Activated CD8-positive, alpha-beta memory T cell treated with anti-CD3 and anti-CD28 coated beads, Interleukin-2, amount 50 U/mL, for 1 hour (primary cell): ENCODE measurements around the gene MTCL1.
"Not testable (repeated sequence)": the region's sequence is repeated elsewhere in the genome, so short reads cannot be mapped to it uniquely, and the experiment has no call there.

Source experiments
- DNase-seq: peaks from one replicate; pipeline ENCODE4 v3.0.0-alpha.2; 2020; ENCODE audit errors: extremely low read depth

Gene MTCL1

DNA sequence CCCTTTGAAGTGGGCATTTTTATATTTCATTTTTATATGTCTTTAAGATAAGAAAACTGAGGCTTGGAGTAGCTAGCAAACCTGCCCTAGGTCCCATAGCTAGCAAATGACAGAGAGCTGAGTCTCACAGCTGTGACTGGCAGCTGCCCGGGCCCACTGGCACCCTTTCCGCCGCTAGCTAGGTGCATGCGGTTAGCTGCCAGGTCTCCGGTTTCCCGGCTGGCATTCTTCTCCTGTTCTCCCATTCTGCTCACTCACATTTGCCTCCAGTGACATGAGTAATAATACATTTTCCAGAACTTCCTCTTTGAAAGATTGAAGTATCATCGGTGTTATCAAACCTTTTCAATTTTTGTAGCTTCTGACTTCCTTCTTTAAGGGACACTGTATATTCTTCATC is 38.7 kb downstream of the MTCL1 start:
- no peak for DNase-seq

DNA sequence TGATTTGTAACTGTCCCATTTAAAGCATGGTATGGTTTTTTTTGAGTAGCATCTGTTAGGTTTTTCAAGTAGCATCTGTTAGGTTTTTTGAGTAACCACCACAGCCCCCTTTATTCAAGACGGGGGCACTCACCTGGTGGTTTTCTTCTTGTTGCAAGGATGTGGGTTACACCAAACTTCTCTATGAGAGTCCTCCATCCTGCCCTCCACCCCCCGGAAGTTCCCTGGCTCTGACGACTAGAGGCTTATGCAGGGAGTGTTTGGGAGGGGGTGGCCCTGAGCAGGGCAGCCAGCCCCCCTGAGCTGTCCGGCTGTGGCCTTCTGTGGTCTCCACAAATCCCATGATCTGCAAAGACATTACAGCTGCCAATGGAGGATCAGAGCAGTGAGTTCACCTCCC is 39.3 kb downstream of the MTCL1 start:
- DNase-seq = peak; percentile 4

DNA sequence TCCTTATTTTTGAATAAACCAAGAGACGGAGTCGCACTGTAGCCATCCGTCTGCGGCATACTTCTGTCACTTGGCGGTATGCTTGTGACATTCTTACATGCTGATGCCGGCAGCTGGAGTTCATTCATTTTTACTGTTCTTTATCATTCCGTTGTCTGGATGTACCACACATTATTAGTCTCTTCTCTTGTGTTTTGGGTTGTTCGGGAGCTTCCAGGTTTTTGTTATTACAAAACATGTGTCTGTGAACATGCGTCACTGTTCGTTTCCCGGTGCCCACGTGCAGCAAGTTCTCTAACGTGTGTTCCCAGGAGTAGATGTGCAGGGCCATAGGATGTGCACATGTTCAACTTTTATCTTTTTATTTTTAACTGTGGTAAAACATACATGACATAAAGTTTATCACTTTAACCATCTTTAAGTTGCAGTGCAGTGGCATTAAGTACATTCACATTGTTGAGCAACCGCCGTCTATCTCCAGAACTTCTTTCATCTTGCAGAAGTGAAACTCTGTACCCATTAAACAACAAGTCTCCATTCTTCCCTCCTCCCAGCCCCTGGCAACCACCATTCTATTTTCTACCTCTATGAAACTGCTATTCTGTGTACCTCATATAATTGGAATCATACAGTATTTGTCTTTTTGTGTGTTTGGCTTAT is 40.1 kb downstream of the MTCL1 start:
- DNase-seq = no peak

DNA sequence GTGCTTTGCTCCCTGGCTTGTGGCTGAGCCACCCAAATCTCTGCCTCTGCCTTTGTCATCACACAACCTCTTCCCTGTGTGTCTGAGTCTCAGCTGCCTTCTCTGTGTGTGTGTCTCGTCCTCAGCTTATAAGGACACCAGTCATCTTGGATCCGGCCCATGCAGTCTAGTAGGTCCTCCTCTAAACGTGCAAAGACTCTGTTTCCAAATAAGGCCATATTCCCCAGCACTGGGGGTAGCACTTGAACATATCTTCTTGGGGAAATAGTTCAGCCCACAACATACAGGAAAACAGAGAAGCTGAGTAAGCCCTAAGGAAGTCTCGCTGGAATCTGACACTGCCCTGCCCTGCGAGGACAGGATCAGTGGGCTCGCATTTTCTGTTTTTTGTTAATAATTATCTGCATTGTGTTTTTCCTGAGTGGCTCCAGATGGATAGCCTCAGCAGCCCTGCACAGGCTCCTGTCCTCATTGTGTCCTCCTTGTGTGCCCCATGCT is 42.1 kb downstream of the MTCL1 start:
- no peak for DNase-seq

DNA sequence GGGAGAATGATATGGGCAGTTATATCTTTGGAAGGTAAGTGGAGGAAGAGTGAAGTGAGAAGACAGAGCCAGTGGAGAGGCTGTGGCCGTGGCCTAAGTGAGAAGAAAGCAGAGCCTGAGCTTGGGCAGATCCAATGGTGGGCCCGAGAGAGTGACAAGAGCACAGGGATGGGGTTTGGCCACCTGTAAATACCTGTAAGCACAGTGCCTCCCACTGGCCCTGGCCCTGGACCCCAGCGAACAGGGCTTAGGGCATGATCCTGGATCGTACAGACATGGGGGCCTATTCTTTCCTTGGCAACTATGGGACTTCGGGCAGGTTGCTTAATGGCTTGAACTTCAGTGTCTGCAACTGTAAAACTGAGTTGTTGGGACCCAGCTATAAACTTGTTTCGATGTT is 44.1 kb downstream of the MTCL1 start:
- no peak for DNase-seq

DNA sequence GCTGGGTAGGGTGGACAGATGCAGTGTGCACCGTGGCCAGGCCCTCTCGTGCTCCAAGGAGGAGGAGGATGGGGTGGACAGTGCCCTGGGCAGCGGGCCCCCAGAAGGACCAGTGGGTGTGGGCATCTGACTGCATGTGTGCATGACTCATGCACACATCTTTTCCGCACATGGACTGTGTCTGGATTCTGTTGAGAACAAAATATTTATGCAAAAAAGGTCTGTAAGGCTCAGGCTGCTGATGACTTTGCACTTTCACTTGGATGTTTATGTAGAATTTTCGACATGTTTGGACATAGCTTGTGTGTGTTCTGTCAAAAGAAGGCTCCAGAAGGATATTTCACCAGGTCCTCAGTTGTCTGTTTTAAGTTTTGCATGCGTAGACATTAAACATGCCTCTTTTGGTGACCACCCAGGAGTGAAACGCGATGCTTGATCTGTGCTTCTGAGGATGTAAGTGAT is 45.6 kb downstream of the MTCL1 start:
- no peak for DNase-seq

DNA sequence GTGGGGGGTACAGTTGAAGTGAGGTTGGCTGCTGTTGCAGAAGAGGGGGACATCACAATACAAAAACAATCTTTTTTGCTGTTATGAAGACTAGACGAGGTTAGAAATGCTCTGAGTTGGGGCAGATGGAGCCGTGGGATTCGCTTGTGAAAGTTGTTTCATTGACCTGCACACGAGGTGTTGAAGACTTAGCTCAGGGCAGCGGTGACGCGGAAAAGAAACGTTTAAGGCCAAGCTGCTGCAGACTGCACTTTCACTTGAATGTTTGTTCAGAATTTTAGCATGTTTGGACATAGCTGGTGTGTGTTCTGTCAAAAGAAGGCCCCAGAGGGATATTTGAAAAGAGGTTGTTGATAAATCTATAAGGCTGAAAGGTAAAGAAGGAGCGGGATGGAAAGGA is 46.3 kb downstream of the MTCL1 start:
- no peak for DNase-seq

DNA sequence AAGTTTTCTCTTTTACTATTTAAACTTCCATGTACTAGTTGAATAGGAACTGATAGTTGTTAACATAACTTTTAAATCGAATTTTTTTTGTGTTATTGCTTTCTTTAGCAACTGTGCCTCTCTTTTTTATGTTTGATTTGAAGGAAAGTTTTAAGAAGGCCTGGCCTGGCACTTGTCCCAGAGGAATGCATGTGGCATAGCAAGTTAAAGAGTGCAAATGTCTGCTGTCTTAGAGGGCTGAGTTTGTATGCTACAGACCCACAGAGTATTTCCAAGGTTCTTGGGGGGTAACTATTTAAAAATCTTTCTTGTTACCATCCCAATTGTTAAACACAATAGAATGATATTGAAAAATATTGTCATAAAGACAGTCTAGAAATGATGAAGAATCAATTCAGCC is 47.0 kb downstream of the MTCL1 start:
- no peak for DNase-seq

DNA sequence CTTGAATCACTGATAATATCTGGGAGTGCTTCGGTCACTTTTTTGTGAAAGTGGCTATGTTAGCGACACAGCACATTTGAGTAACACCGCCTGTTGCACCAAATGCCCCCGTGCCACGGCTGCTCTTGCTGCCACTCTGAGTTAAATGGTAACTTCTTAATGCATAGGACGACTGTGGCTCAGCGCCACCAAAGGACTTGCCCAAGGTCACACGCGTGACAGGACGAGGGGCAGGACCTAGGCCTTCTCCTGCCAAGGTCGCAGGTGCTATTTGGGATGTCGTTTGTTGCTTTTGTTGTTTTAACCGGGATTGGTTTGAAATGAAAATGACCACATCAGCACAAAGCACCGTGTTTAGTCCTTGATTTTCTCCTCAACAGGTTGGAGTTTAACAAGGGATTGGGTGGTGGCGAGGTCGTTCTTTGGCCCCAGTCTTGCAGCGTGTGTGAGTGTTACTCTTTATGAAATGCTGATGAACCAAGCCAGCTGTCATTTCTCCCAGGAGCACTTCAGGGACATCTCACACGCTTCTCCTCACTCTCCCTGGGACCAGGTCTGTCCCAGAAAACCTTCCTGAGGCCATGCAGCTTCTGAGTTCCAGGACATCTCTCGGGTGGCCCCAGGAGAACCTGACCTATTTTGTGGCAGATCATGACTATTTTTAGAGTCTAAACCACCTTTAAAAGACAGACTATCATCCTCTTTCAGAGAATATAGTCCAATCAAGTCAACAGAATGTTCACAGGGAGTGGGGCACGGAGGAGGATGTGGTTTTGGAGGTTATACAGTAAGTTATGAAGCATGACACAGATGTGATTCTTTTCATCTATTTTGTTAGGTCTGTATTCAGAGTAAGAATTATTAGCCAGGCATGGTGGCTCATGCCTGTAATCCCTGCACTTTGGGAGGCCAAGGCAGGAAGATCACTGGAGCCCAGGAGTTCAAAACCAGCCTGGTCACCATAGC is 49.9 kb downstream of the MTCL1 start:
- peak; percentile 27 for DNase-seq

DNA sequence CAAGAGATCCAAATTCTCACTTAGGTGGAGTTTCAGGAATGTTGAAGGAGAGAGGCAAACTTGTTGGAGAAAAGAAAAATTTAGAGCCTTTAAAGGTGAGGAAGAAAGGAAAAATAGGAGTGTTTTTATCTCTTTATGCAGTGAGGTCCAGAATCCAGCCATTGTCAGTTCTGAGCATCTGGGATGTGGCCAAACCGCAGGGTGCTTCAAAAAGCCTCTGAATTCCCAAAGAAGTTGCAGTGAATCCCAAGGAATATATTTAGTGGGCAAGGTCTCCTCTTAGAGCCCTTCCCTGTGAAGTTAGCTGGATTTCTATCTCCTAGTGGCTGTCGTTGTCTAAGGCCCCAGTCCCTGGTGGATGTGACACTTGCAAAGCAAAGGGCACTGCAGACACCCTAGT is 51.2 kb downstream of the MTCL1 start:
- no peak for DNase-seq

DNA sequence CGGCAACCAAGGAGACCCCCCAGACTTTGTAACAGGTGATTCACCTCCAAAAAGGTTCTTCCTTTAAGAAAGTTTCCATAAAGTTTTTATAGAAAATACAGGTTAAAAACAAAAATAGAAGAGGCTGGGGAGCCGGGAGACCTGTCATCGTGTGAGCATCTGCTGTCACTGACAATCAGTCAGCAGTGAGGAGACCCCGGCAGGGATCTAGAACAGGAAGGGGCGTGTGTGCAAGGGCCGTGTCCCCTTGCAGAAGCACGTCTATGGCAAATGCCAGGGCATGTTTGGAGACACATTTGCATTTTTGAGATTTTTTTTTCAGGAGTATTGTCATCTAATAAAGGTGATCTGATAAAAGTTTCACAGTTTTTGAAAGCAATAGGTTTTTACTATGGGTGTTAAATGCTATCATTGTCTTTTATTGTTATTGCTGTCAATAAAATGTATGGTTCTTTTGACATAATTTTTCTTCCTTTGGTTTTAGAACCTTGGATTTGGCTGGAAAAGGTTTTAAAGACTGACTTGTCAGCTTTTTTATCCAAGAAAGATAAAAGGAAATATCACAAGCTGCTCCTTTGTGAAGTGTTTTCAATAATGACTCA is 52.1 kb downstream of the MTCL1 start:
- DNase-seq = no peak

DNA sequence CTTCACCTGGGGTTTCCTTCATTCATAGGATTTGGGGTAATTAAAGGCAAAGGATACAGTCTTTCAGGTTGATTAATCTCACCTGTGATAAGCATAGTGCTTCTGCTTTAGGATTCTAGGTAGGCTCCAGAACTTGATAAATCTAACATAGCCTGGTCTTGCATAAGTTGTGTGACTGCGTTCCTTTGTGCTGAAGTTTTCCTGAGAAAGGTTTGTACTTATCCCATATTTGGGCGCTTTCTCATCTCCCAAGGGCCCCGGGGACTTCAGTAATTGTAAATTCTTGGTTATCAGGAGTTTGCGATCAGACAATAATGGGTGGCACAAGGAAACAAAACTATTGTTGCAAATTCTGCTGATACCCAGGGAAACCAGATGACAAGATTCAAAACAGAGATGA is 53.1 kb downstream of the MTCL1 start:
- no peak for DNase-seq

DNA sequence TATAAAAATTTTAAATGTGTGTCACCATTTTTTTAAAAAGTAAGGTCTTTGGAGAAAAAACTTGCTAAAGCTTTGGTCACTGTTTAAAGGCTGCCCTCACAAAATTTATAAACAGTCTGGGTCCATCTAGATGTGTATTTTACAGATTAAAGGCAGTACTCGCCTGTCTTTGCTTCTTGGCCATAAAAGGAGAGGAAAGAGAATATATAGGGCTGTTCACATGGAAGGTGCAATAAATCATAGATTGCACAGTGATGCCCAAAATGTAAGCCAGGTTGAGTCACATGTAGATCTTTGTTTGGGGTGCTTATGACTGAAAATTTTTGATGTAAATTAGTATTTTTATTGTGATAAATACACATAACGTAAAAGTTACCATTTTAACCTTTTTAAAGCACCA is 55.6 kb downstream of the MTCL1 start:
- DNase-seq = no peak

DNA sequence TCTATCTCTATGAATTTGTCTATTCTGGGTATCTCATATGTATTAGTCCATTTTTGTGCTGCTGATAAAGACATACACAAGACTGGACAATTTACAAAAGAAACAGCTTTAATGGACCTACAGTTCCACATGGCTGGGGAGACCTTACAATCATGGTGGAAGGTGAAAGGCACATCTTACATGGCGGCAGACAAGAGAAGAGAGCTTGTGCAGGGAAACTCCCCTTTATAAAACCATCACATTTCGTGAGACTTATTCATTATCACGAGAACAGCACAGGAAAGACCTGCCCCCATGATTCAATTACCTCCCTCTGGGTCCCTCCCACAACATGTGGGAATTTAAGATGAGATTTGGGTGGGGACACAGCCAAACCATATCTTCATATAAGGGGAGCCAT is 56.2 kb downstream of the MTCL1 start:
- DNase-seq = not testable (repeated sequence)

DNA sequence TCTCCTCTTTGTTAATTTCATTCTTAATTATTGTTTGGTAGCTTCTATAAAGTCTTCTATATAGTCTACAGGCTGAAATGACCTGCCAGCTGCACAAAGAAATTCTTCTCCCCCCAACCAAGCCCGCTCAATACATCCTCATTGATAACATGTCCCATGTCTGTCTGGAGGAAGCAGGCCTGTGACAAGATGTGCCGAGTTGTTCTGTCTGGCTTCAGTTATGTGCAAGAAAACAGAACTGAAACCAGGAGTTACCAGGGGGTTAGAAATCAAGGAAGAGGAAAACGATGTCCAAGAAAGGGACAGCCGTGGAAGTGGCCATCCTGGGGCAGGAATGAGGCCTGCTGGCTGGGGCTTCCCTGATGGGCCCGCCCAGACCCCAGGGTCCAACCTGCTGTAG is 57.6 kb downstream of the MTCL1 start:
- DNase-seq = no peak

DNA sequence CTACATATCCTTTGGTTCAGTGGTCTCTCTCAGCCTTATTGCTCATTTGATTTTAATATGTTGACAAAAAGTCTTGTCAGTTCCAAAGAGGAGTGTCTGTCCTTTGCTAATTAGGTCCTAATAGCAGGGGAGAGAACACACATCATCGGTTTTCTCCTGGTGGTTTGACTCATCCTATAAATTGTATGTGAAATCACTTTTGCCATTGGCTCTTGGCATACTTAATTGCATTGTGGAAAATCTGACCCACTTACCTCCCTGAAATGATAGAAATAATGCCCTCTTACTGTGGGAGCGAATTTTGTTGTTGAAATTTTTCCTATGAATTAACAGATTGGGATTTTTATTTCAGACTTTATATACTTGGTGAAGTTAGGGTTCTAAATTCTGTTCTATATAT is 58.3 kb downstream of the MTCL1 start:
- DNase-seq = no peak

DNA sequence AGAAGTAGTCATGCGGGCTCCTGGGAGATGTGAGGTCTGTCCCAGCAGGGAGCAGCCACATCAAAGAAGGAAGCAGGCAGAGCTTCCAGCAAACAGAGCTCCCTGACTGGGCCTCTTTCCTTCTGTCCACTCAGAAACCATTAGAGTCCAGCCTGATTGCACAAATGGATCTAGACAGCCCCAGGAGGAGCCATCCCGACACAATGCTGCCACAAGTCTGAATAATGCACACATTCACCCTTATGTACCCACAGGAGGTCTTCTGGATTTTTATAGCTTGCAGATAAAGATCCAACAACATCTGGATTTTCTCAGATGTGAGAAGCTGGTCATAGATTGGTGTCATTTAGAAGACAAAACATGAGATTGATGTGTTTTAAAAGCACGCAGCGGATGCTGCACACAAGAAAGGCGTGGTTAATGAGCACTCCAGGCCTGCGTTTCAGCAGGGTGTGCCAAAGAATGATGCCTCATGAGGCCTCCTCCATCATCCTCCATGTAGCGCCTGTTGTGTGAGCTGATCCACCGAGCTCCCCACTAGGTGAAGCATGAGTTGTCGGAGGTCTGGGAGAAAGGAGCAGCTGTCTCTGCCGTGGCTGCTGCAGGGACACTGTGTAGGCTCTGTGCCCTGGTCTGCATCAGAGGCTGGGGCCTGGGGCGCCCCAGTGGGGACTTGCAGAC is 60.6 kb downstream of the MTCL1 start:
- no peak for DNase-seq

DNA sequence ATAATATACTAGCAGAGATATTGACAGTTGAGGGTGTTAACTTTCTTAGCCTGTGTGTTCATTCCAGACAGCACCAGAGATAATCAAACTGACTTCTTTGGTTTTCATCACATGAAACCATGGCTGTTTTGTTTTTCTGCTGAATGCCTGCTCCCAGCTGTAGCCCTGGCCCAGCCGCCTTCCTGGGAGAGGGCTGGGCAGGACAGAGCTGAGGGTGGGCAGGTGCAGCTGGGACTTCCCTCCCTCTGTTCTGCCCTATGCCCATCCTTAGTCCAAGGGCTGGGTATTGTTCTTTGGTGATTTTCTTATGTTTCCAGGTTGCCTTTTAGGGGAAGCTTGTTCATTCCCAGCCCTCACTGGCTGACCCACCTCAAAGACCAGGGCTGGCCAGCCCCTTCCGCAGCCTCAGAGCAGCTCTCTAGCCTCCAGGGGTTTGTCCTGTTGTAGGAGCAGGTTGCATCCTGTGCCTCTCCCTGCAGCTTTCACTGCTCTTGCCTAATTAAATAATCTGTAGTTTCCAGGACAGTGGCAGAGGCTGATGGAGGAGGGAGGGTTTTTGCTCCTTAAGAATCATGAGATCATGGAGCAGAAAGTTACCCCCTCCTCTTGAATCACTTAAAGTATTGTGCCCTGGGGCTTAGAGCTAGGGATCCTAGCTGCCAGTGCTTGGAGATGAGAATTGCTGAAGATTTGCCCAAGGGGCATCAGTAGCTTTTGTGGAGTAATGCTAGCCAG is 61.4 kb downstream of the MTCL1 start:
- no peak for DNase-seq

DNA sequence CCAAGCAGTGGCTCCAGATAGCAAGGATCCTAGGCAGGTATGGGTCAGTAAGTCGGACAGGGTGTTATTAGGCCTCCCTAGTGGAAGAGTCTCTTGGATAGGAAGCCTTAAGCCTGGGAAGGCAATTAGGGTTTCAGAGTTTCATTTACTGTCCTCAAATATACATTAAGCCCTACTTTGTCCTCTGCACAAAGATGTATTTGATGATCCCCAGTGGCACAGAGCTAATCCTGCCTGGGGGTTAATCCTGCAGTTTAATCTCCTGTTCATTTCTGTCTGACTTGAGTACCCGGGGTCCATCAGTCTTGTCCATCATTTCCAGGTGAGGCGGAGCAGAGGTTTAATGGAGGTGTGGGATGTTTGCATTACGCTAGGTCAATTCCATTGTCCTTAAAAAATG is 62.0 kb downstream of the MTCL1 start:
- no peak for DNase-seq

DNA sequence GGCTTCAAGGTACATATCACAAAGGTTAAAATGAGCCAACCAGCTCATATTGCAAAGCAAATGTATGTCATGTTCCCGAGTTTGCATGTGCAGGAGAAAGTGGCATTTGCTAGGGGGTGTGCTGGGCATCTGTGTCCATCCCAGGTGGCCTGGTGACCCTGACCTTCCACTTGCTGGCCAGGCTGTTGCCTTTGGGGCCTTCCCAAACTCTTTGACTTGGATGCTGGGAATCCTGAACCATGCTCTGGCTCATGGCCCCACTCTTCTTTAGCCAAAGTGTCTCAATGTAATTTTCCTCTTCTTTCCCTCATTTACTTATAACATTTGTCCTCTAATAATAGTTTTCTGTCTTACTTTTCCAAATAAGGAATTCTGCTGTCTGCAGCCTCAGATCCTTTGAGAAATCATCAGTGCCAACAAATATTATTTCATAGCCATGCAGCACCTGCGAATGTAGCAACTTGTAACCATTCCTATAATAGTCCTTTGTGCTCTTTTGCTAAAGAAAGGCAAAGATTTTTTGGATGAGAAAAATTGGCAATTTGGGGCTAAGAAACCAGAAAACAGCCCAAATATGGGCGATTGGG is 64.2 kb downstream of the MTCL1 start:
- DNase-seq = no peak

DNA sequence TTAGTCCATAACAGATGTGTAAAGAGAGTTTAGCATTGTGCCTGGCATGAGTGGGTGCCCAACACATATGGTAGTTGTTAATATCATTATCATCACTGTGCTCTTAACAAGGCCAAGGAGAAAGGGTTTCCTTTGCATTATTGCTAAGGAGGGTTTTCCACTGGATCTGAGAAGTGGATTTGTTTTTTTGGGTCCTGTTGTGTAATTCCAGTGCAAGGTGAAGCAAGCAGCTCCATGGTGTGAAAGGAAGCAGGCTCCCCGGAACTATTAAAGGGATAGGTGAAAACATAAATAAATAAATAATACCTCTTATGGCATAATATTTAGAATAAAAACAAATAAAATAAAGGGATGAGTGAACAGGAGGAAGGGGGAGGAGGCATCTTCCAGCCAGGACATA is 65.3 kb downstream of the MTCL1 start:
- DNase-seq = no peak
